Measurements from ENCODE around the gene ECE1. TPM values are rescaled to one million over a fixed set of nuclear protein-coding genes. Genes with fewer than 3 reads are reported as not detected.
"Not testable (repeated sequence)": the region's sequence is repeated elsewhere in the genome, so short reads cannot be mapped to it uniquely, and the experiment has no call there.

Gene ECE1
- total RNA-seq, 1 donor from 2014 or later = 37.2 TPM

DNA sequence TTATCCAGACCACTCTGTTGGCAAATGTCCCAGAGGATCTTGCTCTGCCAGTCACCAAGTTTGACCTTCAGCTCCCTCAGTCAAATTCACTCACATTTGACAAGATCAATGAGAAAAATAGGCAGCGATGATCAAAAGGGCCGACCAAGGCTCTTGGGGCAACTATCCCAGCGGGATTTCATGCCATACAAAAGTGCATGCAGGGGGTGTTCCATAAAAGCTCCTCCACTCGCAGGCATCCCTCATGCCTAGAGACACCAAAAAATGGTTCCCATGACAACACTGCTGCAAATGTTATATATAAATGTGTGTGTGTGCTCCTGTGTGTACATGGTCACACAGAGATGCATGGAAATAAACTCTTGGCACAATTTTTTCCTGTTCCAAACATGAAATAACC, 97.4 kb downstream of the ECE1 start:
- DNase-seq (ENCODE audit: extremely low spot score, unreplicated experiment) = no peak
- no peaks in the 10 kb centered on the region for H3K36me3 Mint-ChIP-seq
- no peak overlapping the region for H3K4me3 Mint-ChIP-seq
- H3K27me3 Mint-ChIP-seq = peaks cover 21% of the 10 kb centered on the region
- H3K4me1 Mint-ChIP-seq (ENCODE audit: unreplicated experiment) = peaks cover 16% of the 10 kb centered on the region
- no peaks in the 10 kb centered on the region for H3K9me3 Mint-ChIP-seq
- TF ChIP-seq, protein P1, sequence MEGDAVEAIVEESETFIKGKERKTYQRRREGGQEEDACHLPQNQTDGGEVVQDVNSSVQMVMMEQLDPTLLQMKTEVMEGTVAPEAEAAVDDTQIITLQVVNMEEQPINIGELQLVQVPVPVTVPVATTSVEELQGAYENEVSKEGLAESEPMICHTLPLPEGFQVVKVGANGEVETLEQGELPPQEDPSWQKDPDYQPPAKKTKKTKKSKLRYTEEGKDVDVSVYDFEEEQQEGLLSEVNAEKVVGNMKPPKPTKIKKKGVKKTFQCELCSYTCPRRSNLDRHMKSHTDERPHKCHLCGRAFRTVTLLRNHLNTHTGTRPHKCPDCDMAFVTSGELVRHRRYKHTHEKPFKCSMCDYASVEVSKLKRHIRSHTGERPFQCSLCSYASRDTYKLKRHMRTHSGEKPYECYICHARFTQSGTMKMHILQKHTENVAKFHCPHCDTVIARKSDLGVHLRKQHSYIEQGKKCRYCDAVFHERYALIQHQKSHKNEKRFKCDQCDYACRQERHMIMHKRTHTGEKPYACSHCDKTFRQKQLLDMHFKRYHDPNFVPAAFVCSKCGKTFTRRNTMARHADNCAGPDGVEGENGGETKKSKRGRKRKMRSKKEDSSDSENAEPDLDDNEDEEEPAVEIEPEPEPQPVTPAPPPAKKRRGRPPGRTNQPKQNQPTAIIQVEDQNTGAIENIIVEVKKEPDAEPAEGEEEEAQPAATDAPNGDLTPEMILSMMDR (conservative IDR thresholded peaks at IDR 0.05) = no peak
- H3K27ac Mint-ChIP-seq = no peak overlapping the region

DNA sequence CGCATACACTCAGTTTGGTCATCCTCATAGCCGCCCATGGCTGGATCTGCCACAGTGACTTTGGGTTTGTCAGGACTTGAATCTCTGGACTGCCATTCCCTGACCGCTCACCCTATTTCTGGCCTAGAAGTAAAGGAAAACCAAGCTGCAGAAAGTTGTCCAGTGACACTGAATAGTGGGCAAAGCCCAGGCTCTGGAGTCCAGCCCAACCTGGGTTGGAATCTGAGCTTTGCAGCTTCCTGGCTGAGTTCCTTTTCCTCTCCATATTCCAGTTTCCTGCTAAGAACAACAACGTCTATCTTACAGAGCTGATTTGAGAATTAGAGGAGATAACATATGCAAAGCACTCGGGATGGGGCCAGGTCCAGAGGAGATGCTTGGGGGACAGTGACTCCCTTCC, 98.0 kb downstream of the ECE1 start:
- Mint-ChIP-seq H3K4me3 (no peak overlapping the region), H3K27ac (no peak overlapping the region), H3K27me3 (peaks cover 21% of the 10 kb centered on the region), H3K36me3 (no peaks in the 10 kb centered on the region), H3K9me3 (no peaks in the 10 kb centered on the region), H3K4me1 (ENCODE audit: unreplicated experiment) (peaks cover 16% of the 10 kb centered on the region)
- TF ChIP-seq, protein P1 (conservative IDR thresholded peaks at IDR 0.05) = no peak
- no peak for DNase-seq (ENCODE audit: extremely low spot score, unreplicated experiment)

DNA sequence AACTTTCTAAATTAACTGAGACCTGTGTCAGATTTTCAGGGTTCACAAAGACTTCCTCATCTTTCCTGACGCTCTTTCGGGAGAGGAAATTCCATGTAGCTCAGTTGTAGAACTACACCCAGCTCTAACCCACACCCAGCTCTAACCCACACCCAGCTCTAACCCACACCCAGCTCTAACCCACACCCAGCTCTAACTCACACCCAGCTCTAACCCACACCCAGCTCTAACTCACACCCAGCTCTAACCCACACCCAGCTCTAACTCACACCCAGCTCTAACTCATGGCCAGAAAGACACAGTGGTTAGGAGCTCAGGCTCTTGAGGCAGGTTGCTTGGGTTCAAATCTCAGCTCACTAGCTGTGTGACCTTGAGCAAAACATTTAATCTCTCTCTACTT, 99.5 kb downstream of the ECE1 start:
- peaks cover 16% of the 10 kb centered on the region for H3K4me1 Mint-ChIP-seq (ENCODE audit: unreplicated experiment)
- not testable (repeated sequence) for H3K4me3 Mint-ChIP-seq; H3K9me3 Mint-ChIP-seq; DNase-seq (ENCODE audit: extremely low spot score, unreplicated experiment); H3K36me3 Mint-ChIP-seq; H3K27ac Mint-ChIP-seq
- H3K27me3 Mint-ChIP-seq = peaks cover 21% of the 10 kb centered on the region

DNA sequence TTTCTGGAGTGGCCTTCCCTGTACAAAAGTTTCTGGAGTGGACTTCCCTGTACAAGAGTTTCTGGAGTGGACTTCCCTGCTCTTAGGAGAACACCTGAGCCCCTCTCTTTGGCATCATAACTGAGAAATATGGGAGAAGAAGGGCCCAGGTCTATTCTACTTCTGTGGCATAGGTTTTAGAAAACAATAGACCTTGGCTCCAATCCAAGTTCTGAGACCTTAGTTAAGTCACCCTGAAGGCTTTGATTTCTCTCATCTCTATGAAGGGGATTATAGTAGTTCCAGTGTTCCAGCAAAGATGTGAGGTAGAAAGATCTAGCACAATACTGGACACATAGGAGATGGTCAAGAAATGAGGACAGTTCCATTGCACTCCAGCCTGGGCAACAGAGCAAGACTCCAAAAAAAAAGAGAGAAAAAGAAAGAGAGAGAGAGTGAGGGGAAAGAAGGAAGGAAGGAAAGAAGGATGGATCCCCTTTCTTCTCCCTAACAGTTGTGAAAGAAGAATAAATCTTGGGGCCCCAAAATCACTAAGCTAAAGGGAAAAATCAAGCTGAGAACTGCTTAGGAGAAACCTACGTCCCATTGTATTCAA, 100.3 kb downstream of the ECE1 start:
- Mint-ChIP-seq H3K27ac (no peak overlapping the region), H3K4me1 (ENCODE audit: unreplicated experiment) (peaks cover 12% of the 10 kb centered on the region), H3K9me3 (no peaks in the 10 kb centered on the region), H3K36me3 (no peaks in the 10 kb centered on the region), H3K4me3 (no peak overlapping the region), H3K27me3 (peaks cover 17% of the 10 kb centered on the region)
- TF ChIP-seq, protein P1 (conservative IDR thresholded peaks at IDR 0.05) = no peak
- no peak for DNase-seq (ENCODE audit: extremely low spot score, unreplicated experiment)

DNA sequence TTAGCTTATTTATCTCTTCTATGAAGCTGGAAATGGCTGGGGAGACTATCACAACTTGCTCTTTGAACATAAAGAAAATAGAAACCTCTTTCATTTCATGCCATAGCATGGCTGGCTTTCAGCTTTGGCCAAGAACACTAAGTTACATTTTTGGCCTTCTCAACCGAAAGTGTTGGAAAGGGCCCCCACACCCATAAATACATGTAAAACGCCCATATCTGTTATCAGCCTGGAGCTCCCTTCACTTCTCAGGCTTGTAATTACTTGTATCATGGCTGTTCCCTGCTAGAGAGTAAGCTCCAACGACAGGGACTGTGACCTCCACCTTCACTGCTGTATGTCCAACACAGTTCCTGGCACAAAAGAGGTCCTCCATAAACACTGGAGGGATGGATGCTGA, 100.8 kb downstream of the ECE1 start:
- Mint-ChIP-seq H3K27me3 (peaks cover 17% of the 10 kb centered on the region), H3K9me3 (no peaks in the 10 kb centered on the region), H3K4me1 (ENCODE audit: unreplicated experiment) (peaks cover 10% of the 10 kb centered on the region), H3K4me3 (no peak overlapping the region), H3K36me3 (no peaks in the 10 kb centered on the region), H3K27ac (no peak overlapping the region)
- DNase-seq (ENCODE audit: extremely low spot score, unreplicated experiment) = no peak
- TF ChIP-seq, protein P1 (conservative IDR thresholded peaks at IDR 0.05) = no peak

DNA sequence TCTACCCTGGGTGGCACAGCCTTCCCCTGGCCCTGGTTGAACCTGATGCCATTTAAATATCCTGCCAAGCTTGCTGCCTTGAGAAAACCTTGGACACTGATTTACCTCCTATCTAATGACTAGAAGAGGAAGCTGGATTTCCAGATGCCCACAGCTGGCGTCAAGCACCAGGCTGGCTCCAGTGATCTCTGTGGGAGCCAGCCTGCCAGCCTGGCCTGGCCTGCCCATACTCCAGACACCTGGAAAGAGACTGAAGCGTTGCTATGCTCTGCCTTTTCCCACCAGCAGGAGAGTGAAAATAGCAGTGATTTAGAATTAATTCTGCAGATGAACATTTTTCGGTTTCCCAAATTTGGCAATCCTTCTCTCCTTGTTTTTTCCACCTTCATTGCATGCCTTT, 102.0 kb downstream of the ECE1 start:
- Mint-ChIP-seq H3K4me1 (ENCODE audit: unreplicated experiment) (peaks cover 10% of the 10 kb centered on the region), H3K27ac (no peak overlapping the region), H3K36me3 (no peaks in the 10 kb centered on the region), H3K27me3 (peaks cover 16% of the 10 kb centered on the region), H3K9me3 (no peaks in the 10 kb centered on the region), H3K4me3 (no peak overlapping the region)
- no peak for DNase-seq (ENCODE audit: extremely low spot score, unreplicated experiment)
- TF ChIP-seq, protein P1 (conservative IDR thresholded peaks at IDR 0.05) = peak; percentile 31

Measured in type B pancreatic cell (in vitro differentiated cells).